ENCODE results near the gene CDR2. TPM values are rescaled to one million over a fixed set of nuclear protein-coding genes. Genes with fewer than 3 reads are reported as not detected.

CDR2 gene
- 29.3 and 34.0 TPM in 2 replicates for total RNA-seq (2021)
- Bru-seq, nascent RNA: percentile 92 among the genes with signal in this experiment
- BruChase-seq, experiment 1, labeled RNA remaining after a 2-hour chase: percentile 94 among the genes with signal in this experiment
- percentile 85 among the genes with signal in this experiment for BruChase-seq, experiment 2, labeled RNA remaining after a 6-hour chase
- long read RNA-seq, transcript CDR2-202 (4 exons, 711 nt): minor isoform, 9 of 55 reads
- long read RNA-seq, transcript CDR2-201 (5 exons, 2,702 nt): major isoform, 34 of 55 reads
- long read RNA-seq, partial matches to known transcripts: 4 of 55 reads
- long read RNA-seq, other reads (novel, unspliced or antisense): 8 of 55 reads

- no TSS peak for BruUV-seq (replicated peaks)
- H3F3A ChIP-seq (ENCODE audit: insufficient read depth, low read depth): peaks cover 29% of the 10 kb centered on the region
- H3K4me3 ChIP-seq: peak within 1 kb of the TSS; percentile 95
- peaks cover 5% of the 10 kb centered on the region; the same call in 1 of the 2 replicates for H3K36me3 ChIP-seq (ENCODE audit: low read depth)
- H3K9me3 ChIP-seq (ENCODE audit: insufficient read depth, low read depth): no peaks in the 10 kb centered on the region
- no peaks in the 10 kb centered on the region for H4K20me1 ChIP-seq (ENCODE audit: insufficient read depth)
- peak within 1 kb of the TSS; percentile 93 for H3K4me2 ChIP-seq
- H3K4me1 ChIP-seq (replicated peaks; ENCODE audit: insufficient read depth): peaks cover 39% of the 10 kb centered on the region
- H3K27ac ChIP-seq: peak within 1 kb of the TSS; percentile 45; the same call in 1 of the 2 replicates
- peak within 1 kb of the TSS; percentile 82 for H2AFZ ChIP-seq
- H3K27me3 ChIP-seq (ENCODE audit: insufficient read depth, low read depth): no peaks in the 10 kb centered on the region
- ChIA-PET POLR2A (ENCODE audit: unreplicated experiment) (interaction anchor here (0.6 kb wide), 1 partner anchor 19 kb away, joined by 4 read pairs; no protein-coding TSS in a partner anchor), CTCF (interaction anchor here (0.6 kb wide), 1 partner anchor 23 kb away, joined by 7 read pairs; no protein-coding TSS in a partner anchor)
- peaks cover 47% of the 10 kb centered on the region for H3K79me2 ChIP-seq (ENCODE audit: low read depth)
- DNase-seq: peak; percentile 91 to 99
- intact Hi-C loops (cut with micrococcal nuclease; ENCODE audit: unreplicated experiment): loop anchor here (1.0 kb wide), 2 partner anchors 23 to 184 kb away; no protein-coding TSS in a partner anchor
- TF ChIP-seq CTCF (conservative IDR thresholded peaks at IDR 0.05) (no peak), EZH2 (IDR thresholded peaks at IDR 0.05; ENCODE audit: low read depth) (no peak)
- H3K9me2 ChIP-seq (ENCODE audit: insufficient read depth): 0 out of 2 replicates have a peak, but pooled peaks cover 3% of the 10 kb centered on the region
Measured at GRCh38 chr16:22374311-22375116, at the start of gene CDR2. Gene CDR2, minus strand, starts transcription at chr16:22374619. Its CDS starts 310 bp downstream, at chr16:22374309.

GRCh38 chr16:22423716-22424115, 49.3 kb upstream of the CDR2 start:
- ChIA-PET POLR2A (ENCODE audit: unreplicated experiment) (interaction anchor here (0.6 kb wide), 1 partner anchor 37 kb away, joined by 4 read pairs; no protein-coding TSS in a partner anchor), CTCF (no interaction called here)
- TF ChIP-seq EZH2 (IDR thresholded peaks at IDR 0.05; ENCODE audit: low read depth): no peak
- no peak for TF ChIP-seq CTCF (conservative IDR thresholded peaks at IDR 0.05)
- no peak overlapping the region for H3K27ac ChIP-seq
- H3K4me2 ChIP-seq: no peak overlapping the region
- no peak overlapping the region for H3K4me3 ChIP-seq
- BruUV-seq (replicated peaks): no TSS peak
- no peaks in the 10 kb centered on the region for H3K9me2 ChIP-seq (ENCODE audit: insufficient read depth)
- H3K27me3 ChIP-seq (ENCODE audit: insufficient read depth, low read depth): no peaks in the 10 kb centered on the region
- intact Hi-C loops (cut with micrococcal nuclease; ENCODE audit: unreplicated experiment): no loop called here
- no peaks in the 10 kb centered on the region; the same call in 1 of the 2 replicates for H3F3A ChIP-seq (ENCODE audit: insufficient read depth, low read depth)
- no peaks in the 10 kb centered on the region for H3K4me1 ChIP-seq (replicated peaks; ENCODE audit: insufficient read depth)
- H4K20me1 ChIP-seq (ENCODE audit: insufficient read depth): no peaks in the 10 kb centered on the region
- H3K36me3 ChIP-seq (ENCODE audit: low read depth): 0 out of 2 replicates have a peak, but pooled peaks cover 8% of the 10 kb centered on the region
- DNase-seq: no peak
- H3K9me3 ChIP-seq (ENCODE audit: insufficient read depth, low read depth): no peaks in the 10 kb centered on the region
- H3K79me2 ChIP-seq (ENCODE audit: low read depth): no peaks in the 10 kb centered on the region
- H2AFZ ChIP-seq: no peak overlapping the region

- ChIA-PET POLR2A (ENCODE audit: unreplicated experiment) (no interaction called here), CTCF (interaction anchor here (0.6 kb wide), 1 partner anchor 117 kb away, joined by 7 read pairs; no protein-coding TSS in a partner anchor)
- H3K27ac ChIP-seq: no peak overlapping the region
- H3K9me2 ChIP-seq (ENCODE audit: insufficient read depth): no peaks in the 10 kb centered on the region
- no peak overlapping the region for H3K4me3 ChIP-seq
- no peaks in the 10 kb centered on the region for H4K20me1 ChIP-seq (ENCODE audit: insufficient read depth)
- DNase-seq: no peak
- H3K79me2 ChIP-seq (ENCODE audit: low read depth): no peaks in the 10 kb centered on the region
- intact Hi-C loops (cut with micrococcal nuclease; ENCODE audit: unreplicated experiment): no loop called here
- no peaks in the 10 kb centered on the region for H3K9me3 ChIP-seq (ENCODE audit: insufficient read depth, low read depth)
- no peak overlapping the region for H3K4me2 ChIP-seq
- no peaks in the 10 kb centered on the region; the same call in 1 of the 2 replicates for H3F3A ChIP-seq (ENCODE audit: insufficient read depth, low read depth)
- TF ChIP-seq EZH2 (IDR thresholded peaks at IDR 0.05; ENCODE audit: low read depth) (no peak), CTCF (conservative IDR thresholded peaks at IDR 0.05) (no peak)
- no peaks in the 10 kb centered on the region for H3K27me3 ChIP-seq (ENCODE audit: insufficient read depth, low read depth)
- H3K36me3 ChIP-seq (ENCODE audit: low read depth): peaks cover 9% of the 10 kb centered on the region; the same call in 1 of the 2 replicates
- H3K4me1 ChIP-seq (replicated peaks; ENCODE audit: insufficient read depth): no peaks in the 10 kb centered on the region
- BruUV-seq (replicated peaks): no TSS peak
- H2AFZ ChIP-seq: no peak overlapping the region
Measured at GRCh38 chr16:22421136-22421535, 46.7 kb upstream of the CDR2 start.
